Left lung (tissue), 10 donors: ENCODE results near the gene RAB40C. TPM values are rescaled to one million over a fixed set of nuclear protein-coding genes. Genes with fewer than 3 reads are reported as not detected.

ENCODE experiments used
- ATAC-seq: fragments of 200-7000 bp; cut with Tn5 transposase; one replicate; pipeline ENCODE4 v1.9.1; 2020; ENCODE audit warnings: moderate library complexity
- DNase-seq, 4 donors: peaks; one replicate each; pipeline ENCODE4 v3.0.0-alpha.2; 2013 to 2020
- H3K27ac ChIP-seq, 2 donors: fragments of 200-600 bp; sonication (generic) in 1 of 2; one replicate each; pipeline versions ENCODE4 v1.5.0 to v1.8.0; 2020 to 2021
- H3K27me3 ChIP-seq, 2 donors: fragments of 200-600 bp; sonication (generic) in 1 of 2; one replicate each; pipeline versions ENCODE4 v1.5.0 to v1.8.0; 2020 to 2021
- H3K36me3 ChIP-seq, 2 donors: fragments of 200-600 bp; sonication (generic) in 1 of 2; one replicate each; pipeline versions ENCODE4 v1.5.0 to v1.8.0; 2020 to 2021
- H3K4me1 ChIP-seq, 2 donors: fragments of 200-600 bp; one replicate each; pipeline ENCODE4 v1.8.0; 2021
- H3K4me3 ChIP-seq, 2 donors: fragments of 200-600 bp; sonication (generic) in 1 of 2; one replicate each; pipeline versions ENCODE4 v1.5.0 to v1.8.0; 2020 to 2021; ENCODE audit warnings: mild to moderate bottlenecking in 1 of 2
- H3K9me3 ChIP-seq, 2 donors: fragments of 200-600 bp; sonication (generic) in 1 of 2; one replicate each; pipeline versions ENCODE4 v1.5.0 to v1.8.0; 2020 to 2021
- intact Hi-C, 2 donors: fragments of 100-400 bp; cut with DNase I; formaldehyde crosslinking; loops; one replicate each; pipeline versions ENCODE4 v1.11.2 to v1.14.2; 2022
- polyA plus RNA-seq, 6 donors: library from polyadenylated mRNA; unstranded; fragments of 120-200 nt; gene quantifications; one replicate each; pipeline ENCODE4 v1.2.1, GENCODE V29; 2013; ENCODE audit not compliant: insufficient read length in 6 of 6
- total RNA-seq, 2 donors: library from RNA; stranded (reverse); fragmentation: NEBNext Ultra II Directional; extraction: Animal tissue kit (Norgen Biotek cat#: 25700); gene quantifications; one replicate each; pipeline ENCODE4 v1.2.1, GENCODE V29; 2021
- TF ChIP-seq, protein P1 (sequence below), 2 donors: fragments of 200-600 bp; sonication (generic) in 1 of 2; IDR thresholded peaks; one replicate each; pipeline versions ENCODE4 v1.5.0 to v1.8.0; 2021; ENCODE audit warnings: antibody characterized with exemption in 2 of 2
- donor health status: DM: no; HTN: yes; CAD: no.
- donor health status: DM: no; HTN: no; CAD: no.

The RAB40C gene
- total and polyA plus RNA-seq, 8 donors = 17.6 to 32.9 (median 25.9) TPM

DNA sequence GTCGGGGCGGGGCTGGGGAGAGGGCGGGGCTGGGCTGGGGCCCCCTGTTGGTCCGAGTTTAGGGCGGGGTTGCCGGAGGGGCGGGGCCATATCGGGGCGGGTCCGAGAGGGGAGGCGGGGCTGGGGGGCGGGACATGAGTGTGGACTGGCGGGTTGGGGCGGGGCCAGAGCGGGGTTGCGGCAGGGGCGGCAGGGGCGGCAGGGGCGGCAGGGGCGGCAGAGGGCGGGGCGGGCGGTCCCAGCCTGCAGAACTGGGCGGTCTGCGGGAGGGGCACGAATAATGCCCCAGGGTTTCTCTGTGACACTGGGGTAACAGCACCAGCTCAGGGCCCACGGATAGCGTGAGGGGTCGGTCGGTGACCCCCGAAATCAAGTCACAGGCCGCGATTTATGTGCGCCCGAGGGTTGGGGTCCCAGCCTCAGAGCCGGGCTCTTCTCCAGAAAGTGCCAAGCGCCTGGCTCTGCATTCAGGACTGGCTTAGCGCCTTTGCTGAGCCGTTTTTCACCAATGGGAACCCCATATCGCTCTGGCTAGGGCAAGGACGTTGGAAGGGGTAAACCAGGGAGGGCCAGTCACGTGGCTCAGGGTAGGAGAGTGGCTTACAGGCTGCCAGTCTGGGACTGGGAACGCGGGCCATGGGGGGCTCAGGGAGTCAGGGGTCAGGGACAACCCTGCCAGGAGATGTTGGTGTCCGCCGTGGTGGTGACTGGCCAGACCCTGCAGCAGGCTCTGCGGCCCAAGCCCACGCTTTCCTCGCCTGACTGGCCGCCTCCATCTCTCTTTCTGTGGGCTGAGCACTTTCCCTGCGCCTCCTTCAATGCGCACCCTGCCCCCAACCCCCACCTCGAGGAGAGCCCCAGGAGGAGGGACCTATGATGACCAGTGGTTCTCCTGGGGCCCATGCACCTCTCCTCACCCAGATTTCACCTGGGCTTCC lies 47.5 kb downstream of the RAB40C start:
- H3K27ac ChIP-seq = peak overlapping the region; percentile 94 to 98
- peak overlapping the region; percentile 81 to 89 for H3K4me3 ChIP-seq
- TF ChIP-seq, protein P1, sequence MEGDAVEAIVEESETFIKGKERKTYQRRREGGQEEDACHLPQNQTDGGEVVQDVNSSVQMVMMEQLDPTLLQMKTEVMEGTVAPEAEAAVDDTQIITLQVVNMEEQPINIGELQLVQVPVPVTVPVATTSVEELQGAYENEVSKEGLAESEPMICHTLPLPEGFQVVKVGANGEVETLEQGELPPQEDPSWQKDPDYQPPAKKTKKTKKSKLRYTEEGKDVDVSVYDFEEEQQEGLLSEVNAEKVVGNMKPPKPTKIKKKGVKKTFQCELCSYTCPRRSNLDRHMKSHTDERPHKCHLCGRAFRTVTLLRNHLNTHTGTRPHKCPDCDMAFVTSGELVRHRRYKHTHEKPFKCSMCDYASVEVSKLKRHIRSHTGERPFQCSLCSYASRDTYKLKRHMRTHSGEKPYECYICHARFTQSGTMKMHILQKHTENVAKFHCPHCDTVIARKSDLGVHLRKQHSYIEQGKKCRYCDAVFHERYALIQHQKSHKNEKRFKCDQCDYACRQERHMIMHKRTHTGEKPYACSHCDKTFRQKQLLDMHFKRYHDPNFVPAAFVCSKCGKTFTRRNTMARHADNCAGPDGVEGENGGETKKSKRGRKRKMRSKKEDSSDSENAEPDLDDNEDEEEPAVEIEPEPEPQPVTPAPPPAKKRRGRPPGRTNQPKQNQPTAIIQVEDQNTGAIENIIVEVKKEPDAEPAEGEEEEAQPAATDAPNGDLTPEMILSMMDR (IDR thresholded peaks at IDR 0.05) = no peak
- DNase-seq = peak in 3 of 4 donors; percentile 93 to 95 (median 94)
- H3K9me3 ChIP-seq = no peaks in the 10 kb centered on the region
- H3K36me3 ChIP-seq = peaks cover 0 to 21% of the 10 kb centered on the region in 2 donors
- intact Hi-C loops = no loop called here
- H3K4me1 ChIP-seq = peaks cover 5 to 33% of the 10 kb centered on the region in 2 donors
- peak; percentile 86 for ATAC-seq
- no peaks in the 10 kb centered on the region for H3K27me3 ChIP-seq

DNA sequence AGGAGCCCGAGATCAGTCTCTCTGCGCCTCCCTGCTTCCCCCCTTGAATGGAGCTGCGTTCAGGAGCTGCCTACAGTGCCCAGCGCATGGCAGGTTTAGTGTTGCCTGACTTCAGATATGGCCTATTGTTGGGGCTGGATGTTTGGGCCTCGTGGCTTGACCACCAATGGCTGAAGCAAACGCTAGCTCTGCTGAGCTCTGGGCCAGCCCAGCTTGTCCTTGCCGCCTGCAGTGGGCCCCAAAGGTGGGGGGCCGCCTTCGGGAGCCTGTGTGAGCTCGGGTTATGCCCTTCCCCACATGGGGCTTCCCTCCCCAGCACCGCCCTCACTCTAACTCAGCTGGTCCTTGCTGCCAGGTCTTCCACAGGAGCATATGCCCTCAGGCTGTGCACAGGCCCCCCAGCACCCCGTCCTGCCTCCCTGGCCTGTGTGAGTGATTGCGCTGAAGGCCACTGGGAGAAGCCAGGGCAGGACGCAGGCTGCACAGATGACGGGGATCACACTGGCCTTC lies 48.2 kb downstream of the RAB40C start:
- intact Hi-C loops = no loop called here
- TF ChIP-seq, protein P1 (IDR thresholded peaks at IDR 0.05) = no peak
- peaks cover 0 to 13% of the 10 kb centered on the region in 2 donors for H3K36me3 ChIP-seq

DNA sequence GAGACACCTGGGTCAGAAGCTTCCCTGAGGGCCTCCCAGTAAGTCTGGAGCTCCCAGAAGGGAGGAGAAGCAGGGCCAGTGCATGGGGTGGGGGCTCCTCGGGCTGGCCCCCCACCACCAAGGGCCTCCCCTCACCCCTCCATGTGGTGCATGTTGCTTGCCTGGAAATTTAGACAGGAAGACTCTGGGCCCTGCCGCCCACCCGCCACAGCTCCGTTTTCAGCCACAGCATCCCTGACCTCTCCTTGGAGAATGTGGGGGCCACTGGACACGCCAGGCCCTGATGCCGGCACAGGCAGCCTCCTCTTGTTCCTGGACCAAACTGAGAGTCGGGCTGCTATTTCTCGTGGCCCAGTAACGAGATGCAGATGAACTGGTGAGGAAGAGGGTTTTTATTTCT lies 49.0 kb downstream of the RAB40C start:
- H3K27me3 ChIP-seq = no peaks in the 10 kb centered on the region
- H3K4me3 ChIP-seq = no peak overlapping the region
- peaks cover 16 to 48% of the 10 kb centered on the region in 2 donors for H3K4me1 ChIP-seq
- no peaks in the 10 kb centered on the region for H3K9me3 ChIP-seq
- ATAC-seq (no peak), DNase-seq (no peak)
- intact Hi-C loops = no loop called here
- peaks cover 0 to 6% of the 10 kb centered on the region in 2 donors for H3K36me3 ChIP-seq
- TF ChIP-seq, protein P1 (IDR thresholded peaks at IDR 0.05) = no peak
- no peak overlapping the region for H3K27ac ChIP-seq

More for the DNA sequence above, 48.2 kb downstream of the RAB40C start:
- no peak for DNase-seq
- no peak overlapping the region for H3K27ac ChIP-seq
- peaks cover 12 to 40% of the 10 kb centered on the region in 2 donors for H3K4me1 ChIP-seq
- no peak overlapping the region for H3K4me3 ChIP-seq
- ATAC-seq = no peak
- no peaks in the 10 kb centered on the region for H3K27me3 ChIP-seq
- H3K9me3 ChIP-seq = no peaks in the 10 kb centered on the region

DNA sequence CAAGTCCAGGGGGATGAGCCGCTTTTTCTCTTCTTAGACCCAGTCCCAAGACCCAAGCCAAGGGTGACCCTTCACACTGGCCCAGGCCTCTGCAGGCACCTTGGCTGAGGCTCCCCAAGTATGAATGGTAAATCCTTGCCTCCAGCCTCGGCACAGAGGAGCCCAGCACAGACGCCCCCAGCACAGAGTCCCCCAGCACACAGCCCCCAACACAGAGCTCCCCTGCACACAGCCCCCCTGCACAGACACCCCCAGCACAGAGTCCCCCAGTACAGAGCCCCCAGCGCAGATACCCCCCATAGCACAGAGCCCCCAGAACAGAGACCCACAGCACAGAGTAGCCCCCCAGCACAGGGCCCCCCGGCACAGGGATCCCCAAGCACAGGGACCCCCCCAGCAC lies 50.7 kb downstream of the RAB40C start:
- Histone ChIP-seq H3K36me3 (peaks cover 0 to 7% of the 10 kb centered on the region in 2 donors), H3K9me3 (no peaks in the 10 kb centered on the region), H3K27ac (no peak overlapping the region), H3K4me1 (peaks cover 12 to 41% of the 10 kb centered on the region in 2 donors), H3K4me3 (no peak overlapping the region), H3K27me3 (no peaks in the 10 kb centered on the region)
- no peak for DNase-seq
- ATAC-seq = no peak
- TF ChIP-seq, protein P1 (IDR thresholded peaks at IDR 0.05) = no peak
- intact Hi-C loops = no loop called here
